GM12878 (cell line): Measurements from ENCODE around the gene FBXO15. TPM values are rescaled to one million over a fixed set of nuclear protein-coding genes. Genes with fewer than 3 reads are reported as not detected.

Experiments
- ATAC-seq: fragments of 200-7000 bp; cut with Tn5 transposase; 3 replicates; pipeline ENCODE4 v1.9.1; 2020; ENCODE audit warnings: mild to moderate bottlenecking, moderate library complexity
- BruUV-seq: library from RNA; stranded (reverse); fragments of 400-500 nt; replicated peaks from 2 replicates; lab custom pipeline; 2021; lab: Mats Ljungman, UMichigan
- CTCF ChIA-PET: fragments of 300-600 bp; sonication (Branson Sonifier 250); formaldehyde crosslinking; extraction: SDS; loops from one replicate; lab custom pipeline; 2021; ENCODE audit warnings: inconsistent platforms; lab: Yijun Ruan, JAX
- POLR2A ChIA-PET: fragments of 350-600 bp; formaldehyde crosslinking; extraction: SDS; loops from one replicate; lab custom pipeline; 2021; ENCODE audit warnings: inconsistent platforms; lab: Charles Lee
- RAD21 ChIA-PET: fragments of 300-600 bp; sonication (Branson Sonifier 250); formaldehyde crosslinking; loops from one replicate; lab custom pipeline; 2023; ENCODE audit warnings: antibody characterized with exemption; ENCODE audit not compliant: unreplicated experiment; lab: Charles Lee
- SMC1A ChIA-PET: fragments of 300-600 bp; sonication (Branson Sonifier 250); formaldehyde crosslinking; loops from one replicate; lab custom pipeline; 2023; ENCODE audit not compliant: unreplicated experiment, uncharacterized antibody; lab: Charles Lee
- DNase-seq: peaks from one replicate; pipeline ENCODE4 v3.0.0-alpha.2; 2011; ENCODE audit warnings: low read depth, low spot score
- FAIRE-seq: peaks from 3 replicates; lab custom pipeline; 2011; peaks lifted over from hg19 to GRCh38; lab: Jason Lieb, UNC
- H2AFZ ChIP-seq: 2 replicates; pipeline ENCODE4 v1.6.0; 2011; ENCODE audit warnings: low read depth, low read length, control low read depth; ENCODE audit not compliant: control insufficient read depth
- H3K27ac ChIP-seq: 2 replicates; pipeline ENCODE4 v1.5.1; 2011; ENCODE audit warnings: control low read depth; ENCODE audit not compliant: control insufficient read depth, insufficient read depth
- H3K27me3 ChIP-seq, 2 experiments: replicated peaks in 1 of 2; 2 replicates each; pipeline versions ENCODE4 v1.6.0 to v1.6.1; 2011; ENCODE audit warnings: low read length in 1 of 2; ENCODE audit not compliant: control insufficient read depth in 2 of 2, insufficient read depth in 2 of 2
- H3K36me3 ChIP-seq, 2 experiments: 2 replicates each; pipeline ENCODE4 v1.5.1; 2011; ENCODE audit warnings: low read length in 1 of 2; ENCODE audit not compliant: control insufficient read depth in 2 of 2, insufficient read depth in 2 of 2
- H3K4me1 ChIP-seq: 2 replicates; pipeline ENCODE4 v1.6.1; 2011; ENCODE audit warnings: mild to moderate bottlenecking, low read length, moderate library complexity, mixed read lengths; ENCODE audit not compliant: control insufficient read depth, insufficient read depth
- H3K4me2 ChIP-seq: 2 replicates; pipeline ENCODE4 v1.6.0; 2011; ENCODE audit warnings: control low read depth; ENCODE audit not compliant: control insufficient read depth, insufficient read depth
- H3K4me3 ChIP-seq: fragments of 200-600 bp; sonication (generic); 2 replicates; pipeline ENCODE4 v1.5.1; 2016
- H3K79me2 ChIP-seq: 2 replicates; pipeline ENCODE4 v1.6.0; 2011; ENCODE audit warnings: low read length; ENCODE audit not compliant: control insufficient read depth, insufficient read depth
- H3K9ac ChIP-seq: 2 replicates; pipeline ENCODE4 v1.8.0; 2011; ENCODE audit warnings: low read length, control low read depth, mixed read lengths; ENCODE audit not compliant: control insufficient read depth, insufficient read depth
- H3K9me3 ChIP-seq: replicated peaks from 3 replicates; pipeline ENCODE4 v1.5.1; 2011; ENCODE audit warnings: mild to moderate bottlenecking, low read length; ENCODE audit not compliant: control insufficient read depth, insufficient read depth
- H4K20me1 ChIP-seq: 2 replicates; pipeline ENCODE4 v1.6.0; 2011; ENCODE audit not compliant: control insufficient read depth, insufficient read depth
- ATF3 ChIP-seq: IDR thresholded peaks from 2 replicates; pipeline ENCODE4 v1.6.1; 2011; ENCODE audit warnings: low read depth, mild to moderate bottlenecking, low read length, moderate library complexity, borderline replicate concordance; ENCODE audit errors: extremely low read depth
- BHLHE40 ChIP-seq, 2 experiments: fragments of 450-650 bp in 1 of 2; IDR thresholded peaks; 2 replicates each; pipeline ENCODE4 v1.6.1; 2011 to 2017; ENCODE audit warnings: low read depth in 2 of 2, borderline replicate concordance in 1 of 2, improper control_type of control experiment in 1 of 2, low read length in 1 of 2, mild to moderate bottlenecking in 1 of 2
- CBFB ChIP-seq: IDR thresholded peaks from 2 replicates; pipeline ENCODE4 v1.6.1; 2016; ENCODE audit warnings: antibody characterized with exemption, low read depth
- CHD1 ChIP-seq: IDR thresholded peaks from 2 replicates; pipeline ENCODE4 v1.6.1; 2012; ENCODE audit warnings: low read depth, low read length, improper control_type of control experiment
- FOXM1 ChIP-seq: IDR thresholded peaks from 2 replicates; pipeline ENCODE4 v1.6.1; 2012; ENCODE audit warnings: low read depth, mild to moderate bottlenecking, inconsistent platforms, low read length, moderate library complexity
- HDGF ChIP-seq: fragments of 450-650 bp; IDR thresholded peaks from 2 replicates; pipeline ENCODE4 v1.6.1; 2016; ENCODE audit warnings: antibody characterized with exemption
- MAX ChIP-seq: IDR thresholded peaks from 2 replicates; pipeline ENCODE4 v1.6.1; 2012; ENCODE audit warnings: low read depth, low read length, improper control_type of control experiment
- NFXL1 ChIP-seq: fragments of 450-650 bp; IDR thresholded peaks from 2 replicates; pipeline ENCODE4 v1.6.1; 2017; ENCODE audit warnings: antibody characterized with exemption, mild to moderate bottlenecking, borderline replicate concordance
- POU2F2 ChIP-seq: IDR thresholded peaks from 3 replicates; pipeline ENCODE4 v1.6.1; 2011; ENCODE audit warnings: low read depth, mild to moderate bottlenecking, low read length, borderline replicate concordance
- PRDM15 ChIP-seq: fragments of 450-650 bp; formaldehyde crosslinking; IDR thresholded peaks from 2 replicates; pipeline ENCODE4 v1.4.0; 2020; ENCODE audit warnings: mild to moderate bottlenecking, moderate library complexity
- RFX5 ChIP-seq: IDR thresholded peaks from 2 replicates; pipeline ENCODE4 v1.6.1; 2011; ENCODE audit warnings: low read depth, low read length, improper control_type of control experiment
- SIN3A ChIP-seq: IDR thresholded peaks from 2 replicates; pipeline ENCODE4 v1.6.1; 2012; ENCODE audit warnings: low read depth, low read length, improper control_type of control experiment
- SMAD5 ChIP-seq: IDR thresholded peaks from 2 replicates; pipeline ENCODE4 v1.6.1; 2016; ENCODE audit warnings: antibody characterized with exemption, low read depth
- SREBF2 ChIP-seq: IDR thresholded peaks from 2 replicates; pipeline ENCODE4 v1.6.1; 2012; ENCODE audit warnings: mild to moderate bottlenecking, low read length
- TARDBP ChIP-seq: IDR thresholded peaks from 2 replicates; pipeline ENCODE4 v1.6.1; 2016; ENCODE audit warnings: borderline replicate concordance
- TCF12 ChIP-seq: IDR thresholded peaks from 2 replicates; pipeline ENCODE4 v1.6.1; 2011; ENCODE audit warnings: low read depth, mild to moderate bottlenecking, low read length
- USF1 ChIP-seq: IDR thresholded peaks from 2 replicates; pipeline ENCODE4 v1.6.1; 2011; ENCODE audit warnings: borderline replicate concordance, low read depth, mild to moderate bottlenecking, moderate library complexity, mixed read lengths, low read length; ENCODE audit not compliant: insufficient read depth; ENCODE audit errors: extremely low read length
- ZNF274 ChIP-seq: IDR thresholded peaks from one replicate; pipeline ENCODE4 v1.8.0; 2011; ENCODE audit not compliant: insufficient read length, insufficient read depth
- WGBS: methylation state at CpG from one replicate; pipeline ENCODE4 v1.1.6; 2016; ENCODE audit warnings: low lambda C conversion rate; ENCODE audit not compliant: insufficient replicate concordance, insufficient coverage; ENCODE audit errors: missing lambda C conversion rate; 5-methylcytosine and 5-hydroxymethylcytosine counted together
- in situ Hi-C: fragments of 300-500 bp; cut with MboI; formaldehyde crosslinking; loops from 9 replicates; pipeline ENCODE4 v1.14.3; 2018; ENCODE audit warnings: mixed read lengths
- intact Hi-C: fragments of 100-400 bp; cut with micrococcal nuclease; formaldehyde crosslinking; loops from one replicate; pipeline ENCODE4 v1.14.2; 2022; ENCODE audit not compliant: unreplicated experiment
- polyA plus RNA-seq, 11 experiments: library from polyadenylated mRNA; depleted of rRNA in 4 of 11; unstranded in 6 of 11; stranded (reverse) in 5 of 11; fragments of >200 nt; fragmentation: Nextera tagmentation in 4 of 11; fragmentation: Illumina TruSeq in 1 of 11; extraction: Ambion mirVana in 4 of 11; extraction: Trizol in 1 of 11; gene quantifications; 1 replicate in 1 of 11; 2 replicates in 10 of 11; pipeline versions ENCODE4 v1.2.1 to v1.2.3, GENCODE V29; 2011 to 2016; ENCODE audit warnings: inconsistent platforms in 2 of 11, missing spikeins in 2 of 11, low read depth in 1 of 11
- total RNA-seq, 4 experiments: library from RNA; depleted of rRNA in 3 of 4; stranded (reverse); fragments of >200 nt in 3 of 4; fragmentation: Illumina TruSeq in 1 of 4; extraction: Trizol in 1 of 4; gene quantifications; 2 replicates each; pipeline versions ENCODE4 v1.2.1 to v1.2.3, GENCODE V29; 2013 to 2021

The FBXO15 gene
- total and polyA plus RNA-seq, 10 of the 15 experiments (the other 5 are each of a cell fraction or from before 2014, with no cell fraction given): 0.06 to 0.90 (median 0.22) TPM; not detected in 3

- in situ Hi-C loops: no loop called here
- CTCF ChIA-PET: no interaction called here
Measured at GRCh38 chr18:74186661-74187060, 39.0 kb upstream of the FBXO15 start.

More at GRCh38 chr18:74186661-74187060, 39.0 kb upstream of the FBXO15 start:
- ATAC-seq (no peak), FAIRE-seq (no peak), DNase-seq (no peak)
- no peaks in the 10 kb centered on the region for H3K4me1 ChIP-seq
- H3K79me2 ChIP-seq: no peaks in the 10 kb centered on the region
- H3K9ac ChIP-seq: no peak overlapping the region
- no peak overlapping the region for H2AFZ ChIP-seq
- no TSS peak for BruUV-seq
- 54% methylated on average over 3 of the region's 3 CpGs for WGBS
- H3K36me3 ChIP-seq: no peaks in the 10 kb centered on the region
- intact Hi-C loops: no loop called here
- H4K20me1 ChIP-seq: no peaks in the 10 kb centered on the region
- SMC1A ChIA-PET: interaction anchor here (1.1 kb wide), 1 partner anchor 15 kb away, joined by 3 read pairs; no protein-coding TSS in a partner anchor
- H3K27ac ChIP-seq: no peak overlapping the region
- POLR2A ChIA-PET: no interaction called here
- RAD21 ChIA-PET: no interaction called here
- H3K4me2 ChIP-seq: no peak overlapping the region
- H3K9me3 ChIP-seq: no peaks in the 10 kb centered on the region
- H3K4me3 ChIP-seq: no peak overlapping the region
- H3K27me3 ChIP-seq: peaks cover 1 to 4% of the 10 kb centered on the region in 2 experiments
- TF ChIP-seq FOXM1: no peak
- no peak for TF ChIP-seq USF1
- TF ChIP-seq SREBF2: no peak
- no peak for TF ChIP-seq SIN3A
- TF ChIP-seq NFXL1: no peak
- TF ChIP-seq BHLHE40 (IDR thresholded peaks at IDR 0.05; ENCODE audit: borderline replicate concordance in 1 of 2, low read depth in 2 of 2, low read length in 1 of 2): no peak
- no peak for TF ChIP-seq MAX
- TF ChIP-seq SMAD5: no peak
- no peak for TF ChIP-seq ZNF274
- TF ChIP-seq HDGF: no peak
- TF ChIP-seq TARDBP: no peak
- TF ChIP-seq RFX5: no peak
- TF ChIP-seq ATF3: no peak
- TF ChIP-seq TCF12: no peak
- no peak for TF ChIP-seq CHD1
- TF ChIP-seq CBFB: no peak
- no peak for TF ChIP-seq PRDM15 (CRISPR knock-in tag)
- no peak for TF ChIP-seq POU2F2
